GM21619 (cell line): Measurements from ENCODE around the gene IFFO2.

Experiments used
- ATAC-seq: cut with Tn5 transposase; IDR thresholded peaks from one replicate; pipeline ENCODE4 v1.9.1; 2021; ENCODE audit not compliant: unreplicated experiment

The IFFO2 gene

GRCh38 chr1:18956193-18957135 is at the start of gene IFFO2:
Gene IFFO2, minus strand, starts transcription at chr1:18956676. Its CDS starts 344 bp downstream, at chr1:18956332.
- ATAC-seq = peak; percentile 56

- no peak for ATAC-seq
Observed at GRCh38 chr1:19006000-19006399, 49.5 kb upstream of the IFFO2 start.

- ATAC-seq = no peak
Observed at GRCh38 chr1:19003371-19004290, 47.2 kb upstream of the IFFO2 start.

GRCh38 chr1:19000065-19000464 is 43.6 kb upstream of the IFFO2 start:
- ATAC-seq = no peak

GRCh38 chr1:18999359-18999758 is 42.9 kb upstream of the IFFO2 start:
- ATAC-seq = no peak

- ATAC-seq = no peak
Observed at GRCh38 chr1:18998016-18998724, 41.7 kb upstream of the IFFO2 start.

GRCh38 chr1:18997508-18997907 is 41.0 kb upstream of the IFFO2 start:
- ATAC-seq = no peak

GRCh38 chr1:18996548-18997177 is 40.2 kb upstream of the IFFO2 start:
- no peak for ATAC-seq

GRCh38 chr1:18994381-18994780 is 37.9 kb upstream of the IFFO2 start:
- no peak for ATAC-seq

- ATAC-seq = no peak
Observed at GRCh38 chr1:18992646-18993045, 36.2 kb upstream of the IFFO2 start.

- ATAC-seq = no peak
Observed at GRCh38 chr1:18991585-18991984, 35.1 kb upstream of the IFFO2 start.

- ATAC-seq = no peak
Observed at GRCh38 chr1:18989896-18990295, 33.4 kb upstream of the IFFO2 start.

- ATAC-seq = no peak
Observed at GRCh38 chr1:18989176-18989799, 32.8 kb upstream of the IFFO2 start.

- no peak for ATAC-seq
Observed at GRCh38 chr1:18981242-18981641, 24.8 kb upstream of the IFFO2 start.

GRCh38 chr1:18978706-18979105 is 22.2 kb upstream of the IFFO2 start:
- no peak for ATAC-seq

GRCh38 chr1:18977428-18977827 is 21.0 kb upstream of the IFFO2 start:
- ATAC-seq = no peak

- ATAC-seq = no peak
Observed at GRCh38 chr1:18976096-18976495, 19.6 kb upstream of the IFFO2 start.

GRCh38 chr1:18974606-18975005 is 18.1 kb upstream of the IFFO2 start:
- no peak for ATAC-seq

GRCh38 chr1:18974005-18974404 is 17.5 kb upstream of the IFFO2 start:
- no peak for ATAC-seq

GRCh38 chr1:18973446-18973955 is 17.0 kb upstream of the IFFO2 start:
- no peak for ATAC-seq
